HL-60/S4 (cell line): Measurements from ENCODE around the gene GSK3B.

ENCODE experiments used
- in situ Hi-C: fragments of 300-500 bp; cut with MboI; formaldehyde crosslinking; loops from 2 replicates; pipeline ENCODE4 v1.14.3; 2022; ENCODE audit warnings: low sequenced_read_pairs

GSK3B gene

DNA sequence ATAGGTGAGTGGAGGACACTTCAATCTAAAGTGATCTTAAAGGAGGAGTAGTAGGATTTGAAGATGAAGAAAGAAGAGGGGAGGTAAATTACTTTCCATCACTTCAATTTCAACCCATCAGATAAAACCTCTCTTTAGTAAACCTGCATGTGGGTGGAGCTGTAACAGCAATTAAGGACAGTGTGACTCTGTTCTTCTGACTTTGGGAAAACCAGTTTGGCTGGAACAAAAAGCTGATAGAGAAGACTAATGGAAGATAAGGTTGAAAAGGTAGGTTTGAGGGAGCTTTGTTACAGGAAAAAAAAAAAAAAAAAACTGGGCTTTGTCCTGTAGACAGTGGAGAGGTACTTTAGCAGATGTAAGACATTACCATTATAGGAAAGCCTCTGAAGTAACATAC, 4.5 kb upstream of the GSK3B start:
- in situ Hi-C loops, result no loop called here

DNA sequence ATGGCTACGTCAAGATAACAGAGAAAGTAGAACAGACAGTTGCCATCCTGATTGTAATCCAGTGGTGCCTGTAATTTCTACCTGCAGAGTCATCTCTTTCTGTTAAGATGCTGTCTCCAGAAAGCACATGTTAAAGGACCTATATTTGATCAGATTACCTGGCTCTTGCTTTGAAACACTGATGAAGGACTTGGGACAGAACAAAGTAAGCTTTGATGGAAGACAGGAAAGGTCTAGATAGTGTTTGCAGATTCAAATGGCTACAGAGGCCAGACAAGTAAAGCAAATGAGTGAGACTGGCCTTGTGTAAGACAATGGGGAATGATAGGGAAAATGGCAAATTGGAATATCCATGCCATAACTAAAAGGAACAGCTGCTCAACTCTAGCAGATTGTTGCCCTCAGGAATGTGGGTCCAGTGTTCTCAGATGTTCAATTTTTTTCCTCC, 1.8 kb upstream of the GSK3B start:
- in situ Hi-C loops, result no loop called here

DNA sequence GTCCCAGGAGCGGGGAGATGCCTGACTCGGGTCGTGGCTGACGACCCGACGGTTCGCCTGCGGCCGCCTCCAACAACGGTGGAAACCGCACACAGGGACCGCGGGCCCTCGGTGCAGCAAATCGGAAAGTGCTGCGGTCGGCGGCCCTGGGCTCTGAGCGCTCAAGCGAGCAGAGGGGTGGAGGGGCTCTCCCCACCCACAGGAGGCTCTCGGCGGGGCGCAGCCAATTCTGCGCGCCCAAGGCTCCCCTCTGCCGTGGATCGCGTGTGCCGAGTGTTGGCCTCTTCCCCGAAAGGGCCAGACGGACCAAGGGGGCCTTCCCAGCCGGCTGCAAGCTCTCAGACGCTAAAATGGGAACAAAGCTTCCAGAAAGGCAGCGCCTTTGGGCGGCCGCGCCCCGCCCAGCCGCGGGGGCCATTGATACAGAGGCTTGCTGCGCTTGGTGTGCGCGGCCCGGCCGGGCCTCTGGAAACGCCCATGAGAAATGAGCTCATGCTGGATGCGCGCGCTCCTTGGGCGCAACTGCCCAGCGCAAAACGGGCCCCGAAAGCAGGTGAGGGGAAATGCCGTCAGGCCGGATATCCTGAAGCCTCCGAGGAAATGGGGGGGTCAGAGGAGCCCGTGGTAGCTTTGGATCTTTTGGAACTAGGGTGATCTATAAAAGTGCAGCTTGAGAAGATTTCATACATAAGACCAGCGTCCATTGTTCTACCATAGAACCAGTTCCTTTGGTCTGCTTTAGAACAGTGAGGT, 1.2 kb upstream of the GSK3B start:
- in situ Hi-C loops, result no loop called here

DNA sequence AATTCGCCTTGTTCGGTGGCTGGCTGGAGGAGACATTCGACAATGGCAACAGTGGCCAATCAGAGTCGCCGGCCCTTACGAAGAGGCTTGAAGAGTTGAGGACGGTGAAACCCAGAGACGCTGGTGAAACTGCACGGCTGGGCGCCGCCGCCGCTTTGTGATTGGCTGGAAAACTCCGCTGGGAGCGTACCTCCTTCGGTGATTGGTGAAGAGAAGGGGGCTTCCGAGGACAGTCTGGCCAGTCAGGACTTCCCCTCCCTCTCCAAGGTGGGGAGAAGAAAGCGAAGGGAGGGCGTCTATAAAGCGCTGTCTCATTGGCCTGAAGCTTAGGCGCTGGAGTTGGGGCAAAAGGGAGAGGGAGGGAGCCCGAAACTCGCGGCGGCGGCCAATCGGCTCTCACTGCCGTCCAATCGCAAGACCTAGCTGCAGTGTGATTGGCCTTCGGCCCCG, 554 bp upstream of the GSK3B start:
- in situ Hi-C loops, result no loop called here

DNA sequence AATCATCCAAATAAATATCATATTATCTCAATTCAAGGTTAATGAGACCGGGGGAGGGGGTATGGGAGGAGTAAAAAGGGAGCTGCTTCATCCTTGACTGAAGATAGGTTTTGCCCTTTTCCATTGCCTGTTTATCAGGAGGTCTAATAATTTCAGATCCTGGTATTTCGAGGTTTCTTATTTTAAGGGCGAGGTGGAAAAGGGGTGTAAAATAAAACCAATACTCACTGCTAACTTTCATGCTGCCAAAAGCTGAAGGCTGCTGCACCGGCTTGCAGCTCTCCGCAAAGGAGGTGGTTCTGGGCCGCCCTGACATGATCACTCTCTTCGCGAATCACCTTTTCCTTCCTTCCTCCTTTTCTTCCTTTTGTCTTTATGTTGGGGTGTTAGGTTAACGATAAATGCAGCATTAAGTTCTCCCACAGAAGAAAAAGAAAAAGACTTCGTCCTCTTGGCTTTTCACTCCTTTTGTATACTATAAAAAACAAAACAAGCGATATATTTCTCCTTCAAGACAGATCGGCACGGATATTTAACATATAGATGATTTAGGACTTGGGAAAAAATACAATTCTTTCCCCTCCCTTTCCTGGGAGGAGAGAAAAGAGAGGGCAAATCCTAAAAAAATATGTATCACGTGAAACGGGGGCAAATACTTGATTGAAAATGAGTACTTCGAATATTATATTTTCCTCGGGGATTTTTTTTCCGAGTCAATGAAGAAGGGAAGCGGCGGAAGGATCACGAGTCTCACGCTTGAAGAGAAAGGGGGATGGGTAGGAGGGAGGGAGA, 932 bp downstream of the GSK3B start:
- in situ Hi-C loops, result no loop called here

DNA sequence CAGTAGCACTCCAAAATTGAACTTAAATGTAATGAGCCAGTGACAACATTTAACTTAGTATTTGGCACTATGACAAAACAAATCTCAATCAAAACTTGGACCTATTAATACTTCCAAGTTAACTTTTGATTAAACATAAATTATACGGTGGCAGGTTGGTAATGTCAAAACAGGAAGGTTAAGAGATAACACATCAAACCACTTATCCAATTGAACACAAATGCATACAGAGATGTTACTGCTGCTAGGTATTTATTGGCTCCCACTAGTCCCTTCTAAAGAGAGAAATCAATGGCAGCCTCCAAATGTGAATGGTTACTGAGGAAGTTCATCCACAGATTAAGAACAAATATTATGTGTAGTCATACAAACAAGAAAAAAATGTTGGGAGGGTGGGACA, 1.8 kb downstream of the GSK3B start:
- in situ Hi-C loops, result no loop called here

DNA sequence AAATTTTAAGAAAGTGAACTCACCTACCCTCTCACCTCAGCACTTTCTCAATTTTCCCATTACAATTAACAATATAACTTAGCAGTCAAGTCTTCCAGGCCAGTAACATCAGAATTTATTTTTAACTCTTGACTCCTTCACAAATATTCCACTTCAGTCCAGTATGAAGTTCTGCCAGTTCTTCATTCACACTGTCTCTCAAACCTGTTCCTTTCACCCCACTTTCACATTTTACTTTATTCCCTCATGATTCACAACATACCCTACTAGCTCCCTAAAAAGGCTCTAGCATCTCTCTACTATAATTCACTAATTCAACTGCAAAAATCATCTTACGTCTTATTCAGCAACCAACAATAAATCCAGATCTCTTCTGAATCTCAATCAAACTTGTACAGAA, 3.8 kb downstream of the GSK3B start:
- in situ Hi-C loops, result no loop called here

DNA sequence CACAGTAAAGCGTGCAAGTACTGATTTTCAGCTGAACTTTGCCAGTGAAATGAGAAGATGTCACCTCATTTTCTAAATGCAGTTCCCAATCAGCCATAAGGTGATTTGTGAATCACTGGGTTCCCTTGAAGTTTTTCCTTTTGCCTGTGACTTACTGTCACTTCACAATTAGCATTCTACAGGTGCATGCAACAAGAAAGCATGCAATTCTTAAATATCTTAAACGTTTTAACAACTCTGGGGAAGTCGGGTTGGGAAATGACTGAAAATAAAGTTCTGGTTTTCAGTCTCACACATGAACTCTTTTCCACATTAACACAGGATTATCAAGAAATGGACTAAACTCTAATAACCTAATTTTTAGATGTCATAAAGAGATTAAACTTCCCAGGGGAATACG, 5.2 kb downstream of the GSK3B start:
- in situ Hi-C loops, result no loop called here

DNA sequence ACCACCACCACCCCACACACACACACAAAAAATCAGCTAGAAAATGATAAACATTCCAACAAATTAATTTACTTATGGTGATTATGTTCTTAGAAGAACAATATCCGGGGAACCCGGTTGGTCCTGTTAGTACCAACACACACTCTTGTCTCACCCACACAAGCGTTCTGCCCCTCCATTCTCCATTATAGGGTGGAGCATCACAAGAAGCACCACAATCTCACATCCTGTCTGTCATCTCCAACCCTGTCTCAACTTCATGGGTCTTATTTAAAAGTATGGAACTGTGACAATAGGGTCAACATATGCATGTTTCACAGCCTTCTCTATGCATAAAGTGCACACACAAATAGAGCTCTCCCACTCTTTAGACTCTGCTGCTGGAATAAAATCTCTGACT, 5.6 kb downstream of the GSK3B start:
- in situ Hi-C loops, result no loop called here

DNA sequence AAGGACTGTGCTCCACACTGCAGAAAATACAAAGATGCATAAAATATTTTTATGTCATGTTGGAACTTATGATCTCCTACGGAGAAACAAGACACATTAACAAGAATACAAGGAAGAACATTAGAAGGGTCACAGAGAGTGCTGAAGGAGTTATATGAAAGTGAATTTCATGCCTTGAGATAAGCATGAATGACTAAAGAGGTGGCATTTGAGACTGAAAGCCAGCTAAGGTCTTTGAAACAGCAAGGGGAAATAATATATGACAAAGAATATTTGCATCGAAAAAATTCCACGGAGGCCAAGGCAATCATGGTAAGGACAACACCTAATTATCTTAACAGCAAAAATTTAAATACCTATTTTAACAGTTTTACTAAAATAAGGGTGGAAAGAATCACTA, 12.5 kb downstream of the GSK3B start:
- in situ Hi-C loops, result no loop called here

DNA sequence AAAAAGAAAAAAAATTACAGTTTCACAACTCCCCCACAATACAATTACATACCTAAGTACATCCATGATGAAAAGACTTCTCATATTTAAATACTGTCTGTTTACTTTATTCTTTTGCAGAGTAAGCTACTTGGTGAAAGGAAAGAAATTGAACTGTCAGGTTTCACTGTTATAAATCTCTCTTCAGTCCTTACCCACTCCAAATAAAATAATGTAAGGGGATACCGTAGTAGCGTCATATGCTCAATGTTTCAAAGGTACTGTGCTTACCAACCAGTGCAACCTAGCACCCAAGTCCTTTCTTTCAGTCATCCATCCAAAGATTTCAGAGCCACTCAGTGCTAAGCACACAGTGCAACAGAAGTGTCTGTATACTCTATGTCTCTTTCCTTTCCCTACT, 13.4 kb downstream of the GSK3B start:
- in situ Hi-C loops, result no loop called here

DNA sequence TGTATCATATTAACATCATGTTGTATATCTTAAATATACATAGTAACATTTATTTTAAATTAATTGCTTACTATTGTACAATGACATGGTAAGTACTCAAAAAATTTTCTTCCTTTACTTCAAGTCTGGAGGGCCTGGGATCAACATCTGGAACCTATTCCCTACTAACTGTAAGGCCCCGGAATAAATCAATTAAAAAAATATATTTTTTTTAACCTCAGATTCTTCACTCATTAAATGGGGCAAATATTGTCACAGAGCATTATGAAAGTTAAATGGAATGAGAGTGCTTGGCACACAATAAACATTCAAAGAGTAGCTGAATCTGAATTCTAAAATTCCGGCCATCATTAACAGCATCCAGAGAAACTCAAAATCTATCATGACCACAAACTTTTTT, 16.5 kb downstream of the GSK3B start:
- in situ Hi-C loops, result no loop called here

DNA sequence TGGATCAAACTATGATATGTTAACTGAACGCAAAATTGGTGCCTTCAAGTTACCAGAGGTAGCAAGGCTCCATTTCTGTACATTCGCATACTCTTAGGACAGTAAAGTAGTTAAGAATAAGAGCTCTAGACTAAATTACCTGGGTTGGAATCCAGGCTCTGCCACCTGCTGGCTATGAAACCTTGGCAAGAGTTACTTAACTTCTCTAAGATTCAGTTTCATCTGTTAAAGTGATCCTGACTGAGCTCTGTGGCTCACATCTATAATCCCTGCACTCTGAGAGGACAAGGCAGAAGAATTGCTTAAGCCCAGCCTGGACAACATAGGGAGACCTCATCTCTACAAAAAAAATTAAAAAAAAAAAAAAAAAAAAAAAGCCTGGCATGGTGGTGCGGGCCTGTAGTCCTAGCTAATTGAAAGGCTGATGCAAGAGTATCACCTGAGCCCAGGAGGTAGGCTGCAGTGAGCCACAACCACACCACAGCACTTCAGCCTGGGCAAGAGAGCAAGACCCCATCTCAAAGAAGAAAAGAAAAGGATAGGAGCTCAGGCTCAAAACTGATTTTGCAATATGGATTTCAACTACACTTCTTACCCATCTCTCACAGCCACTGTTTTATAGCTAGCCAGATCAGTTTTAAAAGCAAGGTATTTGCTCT, 21.3 kb downstream of the GSK3B start:
- in situ Hi-C loops, result no loop called here

DNA sequence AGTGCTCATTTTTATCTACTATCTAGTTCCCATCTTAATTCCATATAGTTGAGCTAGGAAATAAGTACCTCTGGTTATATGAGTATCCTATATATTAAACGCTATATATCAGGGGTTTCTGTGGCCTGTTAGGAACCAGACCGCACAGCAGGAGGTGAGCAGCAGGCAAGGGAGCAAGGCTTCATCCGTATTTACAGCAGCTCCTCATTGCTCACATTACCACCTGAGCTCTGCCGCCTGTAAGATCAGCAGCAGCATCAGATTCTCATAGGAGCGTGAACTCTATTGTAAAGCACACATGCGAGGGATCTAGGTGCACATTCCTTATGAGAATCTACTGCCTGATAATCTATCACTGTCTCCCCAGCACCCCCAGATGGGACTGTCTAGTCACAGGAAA, 23.0 kb downstream of the GSK3B start:
- in situ Hi-C loops, result no loop called here

DNA sequence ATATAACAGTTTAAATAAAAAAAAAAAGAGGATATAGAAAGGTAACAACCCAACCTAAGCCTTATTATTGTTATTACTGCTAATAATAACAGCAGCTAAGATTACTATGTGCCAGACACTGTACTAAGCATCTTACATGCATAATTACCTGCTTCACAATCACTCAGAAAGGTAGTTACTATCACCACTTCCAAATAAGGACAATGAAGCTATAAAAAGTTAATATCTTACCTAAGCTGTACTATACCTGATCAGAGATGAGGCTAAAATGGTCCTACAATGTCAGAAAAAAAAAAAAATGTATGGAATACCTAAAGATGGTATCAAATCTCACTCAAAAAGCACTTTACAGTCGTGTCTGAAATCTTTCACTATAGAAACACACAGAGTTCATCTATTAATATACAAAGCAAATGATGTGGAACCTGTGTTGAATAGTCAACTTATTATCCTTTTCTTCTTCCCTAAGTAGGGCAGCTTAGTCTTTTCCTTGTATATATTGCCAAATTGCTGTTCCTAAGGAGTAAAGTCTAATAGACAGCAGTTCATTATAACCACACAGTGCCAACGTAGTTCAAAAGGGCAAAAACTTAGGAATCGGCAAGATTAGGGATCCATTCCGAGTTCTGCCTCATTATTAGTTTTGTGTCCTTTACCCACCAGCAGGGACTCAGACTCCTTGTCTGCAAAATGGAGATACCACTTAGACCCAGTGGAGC, 23.8 kb downstream of the GSK3B start:
- in situ Hi-C loops, result no loop called here

DNA sequence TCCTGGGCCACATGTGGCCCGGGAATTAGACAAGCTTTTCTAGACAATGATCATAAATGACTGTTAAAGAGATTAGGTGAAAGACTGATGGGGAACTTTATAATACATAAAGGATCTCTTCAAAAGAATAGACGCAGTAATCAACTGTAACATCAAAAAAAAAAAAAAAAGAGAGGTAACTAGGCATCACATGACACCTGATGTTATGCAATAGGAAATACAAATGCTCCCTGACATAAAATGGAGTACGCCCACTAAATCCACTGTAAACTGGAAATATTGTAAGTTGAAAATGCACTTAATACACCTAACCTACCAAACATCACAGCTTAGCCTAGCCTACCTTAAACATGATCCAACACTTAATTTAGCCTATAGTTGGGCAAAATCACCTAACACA, 27.2 kb downstream of the GSK3B start:
- in situ Hi-C loops, result no loop called here

DNA sequence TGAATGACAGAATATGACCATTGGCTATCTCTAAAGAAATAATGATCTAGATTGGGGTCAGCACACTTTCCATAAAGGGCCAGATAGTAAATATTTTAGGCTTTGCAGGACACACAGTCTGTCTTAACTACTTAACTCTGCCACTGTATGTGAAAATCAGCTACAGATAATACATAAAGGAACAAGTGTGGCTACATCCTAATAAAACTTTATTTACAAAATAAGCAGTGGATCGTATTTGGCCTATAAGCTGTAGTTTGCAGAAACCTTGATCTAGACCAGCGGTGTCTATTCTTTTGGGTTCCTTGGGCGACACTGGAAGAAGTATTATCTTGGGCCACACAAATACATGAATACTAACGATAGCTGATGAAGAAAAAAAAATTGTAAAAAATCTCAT, 27.6 kb downstream of the GSK3B start:
- in situ Hi-C loops, result no loop called here

DNA sequence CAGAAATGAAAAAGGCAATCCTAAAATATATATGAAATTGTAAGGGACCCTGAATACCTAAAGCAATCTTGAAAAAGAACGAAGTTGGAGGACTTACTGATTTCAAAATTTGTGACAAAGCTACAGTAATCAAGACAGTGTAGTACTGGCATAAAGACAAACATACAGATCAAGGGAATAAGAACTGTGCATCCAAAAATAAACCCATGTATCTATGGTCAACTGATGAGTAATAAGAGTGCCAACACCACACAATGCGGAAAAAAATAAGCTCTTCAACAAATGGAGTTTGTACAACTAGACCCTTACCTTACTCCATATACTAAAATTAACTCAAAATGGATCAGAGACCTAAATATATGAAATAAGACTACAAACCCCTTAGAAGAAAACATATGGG, 29.6 kb downstream of the GSK3B start:
- in situ Hi-C loops, result no loop called here

DNA sequence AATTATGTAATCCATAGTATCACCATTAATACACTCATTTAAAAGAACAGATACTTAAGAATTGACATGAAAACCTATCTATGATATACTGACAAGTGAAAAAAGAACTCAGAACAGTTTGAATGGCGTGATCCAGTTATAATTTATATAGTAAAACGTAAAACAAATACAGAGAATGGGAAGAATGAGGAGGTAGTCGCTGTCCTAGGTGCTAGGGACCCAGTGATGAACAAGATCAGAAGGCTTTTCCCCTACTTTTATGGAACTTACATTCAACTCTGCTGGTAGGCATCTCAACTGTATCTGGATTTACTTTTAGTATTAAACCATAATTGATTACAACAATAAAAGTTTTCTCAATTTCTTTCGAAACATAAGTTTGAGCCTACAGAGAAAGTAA, 31.8 kb downstream of the GSK3B start:
- in situ Hi-C loops, result no loop called here

DNA sequence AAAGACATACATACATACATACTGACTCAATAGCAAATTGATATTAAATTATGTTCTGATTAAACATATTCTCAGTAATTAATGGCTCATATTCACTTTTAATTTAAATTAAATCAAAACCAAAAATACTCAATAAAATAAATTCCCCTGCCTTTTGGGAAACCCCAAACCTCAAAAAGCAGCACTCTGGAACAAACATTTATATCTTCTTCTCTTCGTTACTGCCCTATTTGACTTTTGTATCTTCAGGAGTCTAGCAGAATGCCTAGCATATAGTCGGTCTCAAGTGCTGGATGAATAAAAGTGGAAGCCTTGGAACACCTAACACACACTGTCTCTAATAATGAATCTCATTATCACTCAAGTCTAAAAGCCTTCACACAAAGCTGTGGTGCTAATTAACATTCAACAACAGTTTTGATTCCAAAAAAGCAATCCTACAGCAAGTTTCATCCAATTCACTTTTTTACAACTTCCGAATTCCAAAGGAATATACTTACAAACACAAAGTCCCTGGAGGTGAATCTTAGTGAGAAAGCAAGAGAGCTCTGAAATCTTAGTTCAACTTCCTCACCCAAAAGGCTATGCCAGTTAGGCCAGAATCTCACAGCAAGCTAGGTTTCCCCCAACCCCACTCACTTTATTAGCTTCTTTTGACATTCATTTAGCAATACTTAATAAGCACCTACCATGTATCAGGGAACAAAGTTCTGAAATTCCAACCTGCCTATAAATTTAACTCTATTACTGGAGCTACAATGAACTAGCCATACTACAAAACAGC, 35.0 kb downstream of the GSK3B start:
- in situ Hi-C loops, result no loop called here
